ENCODE measurements around the gene ZBTB48.
"Not testable (repeated sequence)": the region's sequence is repeated elsewhere in the genome, so short reads cannot be mapped to it uniquely, and the experiment has no call there.

ZBTB48 gene

GRCh38 chr1:6579374-6580118 lies at the start of gene ZBTB48:
Gene ZBTB48, plus strand, starts transcription at chr1:6579994. Its CDS starts 616 bp downstream, at chr1:6580610.
- DNase-seq (ENCODE audit: low spot score), result peak; percentile 97

- no peak for DNase-seq (ENCODE audit: low spot score)
Observed at GRCh38 chr1:6530504-6531160, 49.2 kb upstream of the ZBTB48 start.

DNA sequence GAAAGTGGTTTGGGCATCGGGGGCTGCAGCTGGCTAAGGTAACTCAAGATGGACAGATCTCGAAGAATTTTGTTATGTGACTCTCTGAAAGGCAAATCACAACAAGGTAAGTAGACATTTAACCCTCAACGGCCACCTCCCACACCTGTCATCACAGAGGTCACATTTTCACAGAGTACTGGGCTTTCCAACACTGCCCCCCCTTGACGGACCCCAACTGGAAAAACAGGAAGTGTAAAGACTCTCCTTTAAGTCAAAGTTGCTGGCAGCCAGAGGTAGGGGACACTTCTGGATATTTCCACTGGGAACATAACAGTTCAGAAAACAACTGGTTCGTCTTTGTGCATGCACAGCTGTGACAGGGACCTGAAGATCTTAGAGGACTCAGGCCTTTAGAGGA lies 47.8 kb upstream of the ZBTB48 start:
- no peak for DNase-seq (ENCODE audit: low spot score)

DNA sequence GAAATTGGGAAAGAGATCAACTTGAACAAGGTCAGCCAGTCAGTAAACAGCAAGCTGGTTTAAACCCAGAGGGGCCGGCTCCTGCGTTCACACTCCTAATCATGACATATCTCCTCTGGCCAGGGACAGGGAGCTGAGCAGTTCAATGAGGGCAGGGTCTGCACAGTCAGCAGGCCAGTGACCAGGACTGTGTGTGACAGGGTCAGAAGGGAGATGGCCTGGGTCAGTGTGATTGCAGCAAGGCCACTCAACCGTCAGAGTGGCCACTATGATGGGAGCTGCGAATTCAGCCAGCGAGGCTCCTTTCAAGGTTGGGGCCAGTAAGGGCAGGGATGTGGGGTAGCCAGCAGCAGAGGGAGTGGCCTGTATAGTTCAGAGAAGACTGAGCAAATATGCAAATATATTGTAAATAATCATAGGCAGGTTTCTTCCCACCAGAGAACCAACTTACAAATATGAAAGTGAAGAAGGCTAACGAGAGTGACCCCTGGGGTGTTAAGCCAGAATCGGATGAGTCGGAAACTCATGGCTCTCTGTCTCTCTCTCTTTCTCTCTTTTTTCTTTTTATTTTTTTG lies 45.5 kb upstream of the ZBTB48 start:
- no peak for DNase-seq (ENCODE audit: low spot score)

DNA sequence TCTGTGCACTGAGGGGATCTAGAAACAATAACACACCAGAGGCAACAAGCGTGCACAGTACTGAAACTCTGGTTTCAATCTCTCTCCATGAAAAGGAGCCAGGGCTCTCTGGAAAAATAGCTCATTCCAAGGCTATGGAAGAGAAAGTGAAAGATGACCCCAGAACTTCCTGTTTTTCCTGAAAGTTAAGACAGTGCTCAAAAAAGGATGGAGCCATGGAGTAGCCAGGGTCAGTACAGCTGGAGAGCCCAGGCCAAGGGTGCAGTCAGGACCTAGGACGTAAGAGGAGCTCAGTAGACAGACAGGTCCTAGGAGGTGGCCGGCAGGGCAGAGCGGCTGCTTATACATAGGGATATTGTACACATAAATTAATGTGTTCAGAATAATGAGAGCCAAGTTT lies 44.6 kb upstream of the ZBTB48 start:
- no peak for DNase-seq (ENCODE audit: low spot score)

DNA sequence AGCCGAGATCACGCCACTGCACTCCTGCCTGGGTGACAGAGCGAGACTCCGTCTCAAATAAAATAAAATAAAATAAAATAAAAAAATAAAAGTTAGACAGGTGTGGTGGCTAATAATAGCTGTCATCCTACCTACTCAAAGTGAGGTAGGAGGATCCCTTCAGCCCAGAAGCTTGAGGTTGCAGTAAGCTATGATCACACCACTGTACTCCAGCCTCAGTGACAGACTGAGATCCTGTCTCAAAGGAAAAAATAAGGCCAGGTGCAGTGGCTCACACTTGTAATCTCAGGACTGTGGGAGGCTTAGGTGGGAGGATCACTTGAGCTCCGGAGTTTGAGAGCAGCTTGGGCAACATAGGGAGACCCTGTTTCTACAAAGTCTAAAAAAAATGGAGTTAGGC lies 43.5 kb upstream of the ZBTB48 start:
- no peak for DNase-seq (ENCODE audit: low spot score)

DNA sequence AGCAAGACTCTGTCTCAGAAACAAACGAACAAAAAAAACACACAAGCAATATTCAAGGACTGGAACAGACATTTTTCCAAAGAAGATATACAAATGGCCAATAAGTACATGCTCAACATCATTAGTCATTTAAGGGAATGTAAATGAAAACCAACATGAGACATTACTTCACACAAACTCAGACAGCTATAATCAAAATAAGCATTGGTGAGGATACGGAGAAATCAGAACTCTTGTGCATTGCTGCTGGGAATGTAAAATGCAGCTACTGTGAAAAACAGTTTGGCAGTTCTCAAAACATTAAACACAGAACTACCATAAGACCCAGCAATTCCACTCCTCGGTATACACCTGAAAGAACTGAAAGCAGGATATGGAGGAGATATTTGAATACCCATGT lies 40.8 kb upstream of the ZBTB48 start:
- no peak for DNase-seq (ENCODE audit: low spot score)

- no peak for DNase-seq (ENCODE audit: low spot score)
Observed at GRCh38 chr1:6544831-6545230, 35.0 kb upstream of the ZBTB48 start.

DNA sequence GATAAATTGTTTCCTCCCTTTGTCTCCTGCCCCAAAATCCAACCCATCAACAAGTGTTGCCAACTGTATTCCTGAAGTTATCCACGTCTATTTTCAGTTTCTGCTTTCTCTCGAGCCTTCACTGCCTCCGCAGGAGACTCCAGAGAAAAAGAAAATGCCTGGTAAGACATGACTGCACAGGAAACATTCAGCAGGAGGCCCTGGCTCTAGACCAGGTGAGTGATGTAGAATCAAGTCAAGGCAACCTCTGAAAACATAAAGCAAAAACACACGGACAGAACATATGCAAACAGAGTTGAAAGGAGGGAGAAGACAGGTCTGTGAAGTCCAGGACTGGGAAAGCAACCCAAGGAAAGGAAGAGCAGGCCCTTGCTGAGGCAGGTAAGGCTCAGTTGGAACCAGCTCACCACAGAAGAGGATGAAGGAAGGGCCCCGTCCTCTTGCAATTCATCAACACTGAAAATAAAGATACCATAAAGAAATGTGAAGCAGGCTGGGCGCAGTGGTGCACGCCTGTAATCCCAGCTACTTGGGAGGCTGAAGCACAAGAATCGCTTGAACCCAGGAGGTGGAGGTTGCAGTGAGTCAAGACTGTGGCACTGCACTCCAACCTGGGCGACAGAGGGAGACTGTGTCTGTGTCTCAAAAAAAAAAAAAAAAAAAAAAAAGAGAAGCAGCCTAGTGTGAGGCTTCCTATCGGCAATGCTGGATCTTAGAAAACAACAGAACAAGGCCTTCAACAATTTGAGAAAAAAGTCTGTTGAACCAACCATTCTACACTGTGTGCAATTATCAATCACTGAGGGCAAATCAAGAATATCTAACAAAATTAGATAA lies 34.3 kb upstream of the ZBTB48 start:
- DNase-seq (ENCODE audit: low spot score), result no peak

GRCh38 chr1:6546326-6546725 lies 33.5 kb upstream of the ZBTB48 start:
- DNase-seq (ENCODE audit: low spot score), result no peak

- peak; percentile 32 for DNase-seq (ENCODE audit: low spot score)
Observed at GRCh38 chr1:6547301-6547700, 32.5 kb upstream of the ZBTB48 start.

DNA sequence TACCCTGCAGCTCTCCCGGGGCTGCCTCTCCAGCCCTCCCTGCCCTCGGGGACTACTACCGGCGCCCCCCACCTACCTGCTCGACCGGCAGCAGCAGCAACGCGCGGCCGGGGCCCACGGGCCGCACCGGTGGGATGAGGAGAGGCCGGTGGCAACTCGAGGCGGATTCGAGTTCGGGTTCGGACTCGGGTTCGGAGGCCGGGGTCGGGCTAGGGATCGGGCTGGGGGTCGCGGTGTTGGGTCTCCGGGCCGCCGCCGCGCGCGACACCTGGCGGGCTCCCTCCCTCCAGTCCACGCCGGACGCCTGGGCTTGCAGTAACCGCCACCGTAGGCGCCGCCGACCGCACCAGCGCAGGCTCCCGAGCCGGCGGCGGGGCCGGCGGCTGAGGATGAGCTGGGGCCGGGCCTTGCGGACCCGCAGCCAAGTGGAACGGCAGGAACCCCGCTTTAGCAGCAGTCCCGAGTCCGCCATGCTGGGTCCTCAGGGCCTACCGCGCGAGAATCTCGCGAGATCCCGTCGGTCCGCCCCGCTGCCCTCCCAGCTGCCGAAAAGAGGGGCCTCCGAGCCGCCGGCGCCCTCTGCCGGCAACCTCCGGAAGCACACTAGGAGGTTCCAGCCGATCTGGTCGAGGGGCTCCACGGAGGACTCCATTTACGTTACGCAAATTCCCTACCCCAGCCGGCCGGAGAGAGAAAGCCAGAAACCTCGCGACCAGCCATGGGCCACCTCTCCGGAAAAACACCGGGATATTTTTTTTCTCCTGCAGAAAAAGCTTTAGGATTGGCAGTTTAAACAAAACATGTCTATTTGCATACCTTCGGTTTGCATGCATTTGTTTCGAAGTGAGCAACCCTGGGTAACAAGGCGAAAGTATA lies 25.5 kb upstream of the ZBTB48 start, which contains the start of gene NOL9:
Gene NOL9 (minus strand): TSS at position 483 of the 876 bp plus-strand sequence. CDS start 11 bp downstream, at position 472.
- peak; percentile 89 for DNase-seq (ENCODE audit: low spot score)

- DNase-seq (ENCODE audit: low spot score), result no peak
Observed at GRCh38 chr1:6554907-6555778, 24.7 kb upstream of the ZBTB48 start, which contains the start of gene TAS1R1. Gene TAS1R1, plus strand, starts transcription at chr1:6555307. Its CDS starts 67 bp downstream, at chr1:6555374.

DNA sequence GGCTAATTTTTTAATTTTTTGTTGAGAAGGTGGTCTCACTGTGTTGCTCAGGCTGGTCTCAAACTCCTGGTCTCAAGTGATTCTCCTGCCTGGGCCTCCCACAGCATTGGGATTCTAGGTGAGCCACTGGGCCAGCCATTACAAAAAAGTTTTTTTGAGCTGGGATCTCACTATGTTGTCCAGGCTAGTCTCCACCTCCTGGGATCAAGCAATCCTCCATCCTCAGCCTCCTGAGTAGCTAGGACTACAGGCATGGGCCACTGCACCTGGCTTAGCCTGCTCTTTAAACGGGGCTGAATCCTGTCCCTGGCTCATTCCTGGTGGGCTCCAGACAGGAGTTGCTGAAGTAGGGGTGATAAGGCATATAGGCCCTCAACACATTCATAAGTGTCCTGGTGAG lies 22.2 kb upstream of the ZBTB48 start:
- no peak for DNase-seq (ENCODE audit: low spot score)

DNA sequence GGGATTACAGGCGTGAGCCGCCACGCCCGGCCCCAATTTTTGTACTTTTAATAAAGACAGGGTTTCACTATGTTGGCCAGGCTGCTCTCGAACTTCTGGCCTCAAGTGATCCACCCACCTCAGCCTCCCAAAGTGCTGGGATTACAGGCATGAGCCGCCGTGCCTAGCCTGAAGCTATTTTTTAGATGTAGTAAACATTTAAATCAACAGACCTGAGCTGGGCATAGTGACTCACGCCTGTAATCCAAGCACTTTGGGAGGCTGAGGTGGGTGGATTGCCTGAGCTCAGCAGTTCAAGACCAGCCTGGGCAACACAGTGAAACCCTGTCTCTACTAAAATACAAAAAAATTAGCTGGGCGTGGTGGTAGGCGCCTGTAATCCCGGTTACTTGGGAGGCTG lies 20.6 kb upstream of the ZBTB48 start:
- not testable (repeated sequence) for DNase-seq (ENCODE audit: low spot score)

DNA sequence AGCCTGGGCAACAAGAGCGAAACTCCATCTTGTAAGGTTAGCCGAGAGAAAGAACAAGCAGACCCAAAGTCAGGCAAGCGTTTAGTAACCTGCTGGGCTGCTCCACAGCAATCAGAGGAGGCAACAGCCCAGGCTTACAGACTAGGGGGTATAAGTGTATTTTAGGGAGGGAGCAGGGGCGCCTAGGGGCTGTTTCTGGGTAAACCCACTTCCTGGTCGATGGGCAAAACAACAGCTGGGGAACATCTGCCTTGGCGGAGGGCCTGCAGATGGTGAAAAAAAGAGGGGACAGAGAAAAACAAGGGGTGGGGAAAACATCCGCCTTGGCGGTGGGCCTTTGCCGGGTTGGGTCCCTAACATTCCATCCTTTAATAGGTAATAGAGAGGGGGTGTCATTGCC lies 19.5 kb upstream of the ZBTB48 start:
- no peak for DNase-seq (ENCODE audit: low spot score)

GRCh38 chr1:6569033-6569432 lies 10.8 kb upstream of the ZBTB48 start:
- DNase-seq (ENCODE audit: low spot score), result no peak

DNA sequence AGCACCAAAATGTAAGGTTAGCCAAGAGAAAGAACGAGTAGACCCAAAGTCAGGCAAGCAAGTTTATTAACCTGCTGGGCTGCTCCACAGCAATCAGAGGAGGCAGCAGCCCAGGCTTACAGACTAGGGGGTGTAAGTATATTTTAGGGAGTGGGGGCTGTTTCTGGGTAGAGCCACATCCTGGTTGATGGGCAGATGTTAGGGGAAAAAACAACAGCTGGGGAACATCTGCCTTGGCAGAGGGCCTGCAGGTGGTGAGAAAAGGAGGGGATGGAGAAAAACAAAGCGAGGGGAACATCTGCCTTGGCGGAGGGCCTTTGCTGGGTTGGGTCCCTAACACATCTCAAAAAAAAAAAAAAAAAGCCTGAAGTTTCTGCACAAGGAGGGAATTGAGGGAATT lies 9.7 kb upstream of the ZBTB48 start:
- DNase-seq (ENCODE audit: low spot score), result no peak

DNA sequence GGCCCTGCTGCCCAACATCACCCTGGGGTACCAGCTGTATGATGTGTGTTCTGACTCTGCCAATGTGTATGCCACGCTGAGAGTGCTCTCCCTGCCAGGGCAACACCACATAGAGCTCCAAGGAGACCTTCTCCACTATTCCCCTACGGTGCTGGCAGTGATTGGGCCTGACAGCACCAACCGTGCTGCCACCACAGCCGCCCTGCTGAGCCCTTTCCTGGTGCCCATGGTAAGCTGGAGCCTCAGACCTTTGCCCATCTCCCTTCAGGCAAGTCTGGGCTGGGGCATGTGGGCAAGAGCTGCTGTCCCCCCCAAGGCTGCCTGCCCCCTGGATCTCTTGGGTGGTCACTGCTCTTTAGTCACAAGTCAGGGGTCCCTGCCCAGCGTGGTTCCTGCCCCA lies 8.8 kb upstream of the ZBTB48 start:
- DNase-seq (ENCODE audit: low spot score), result no peak

- DNase-seq (ENCODE audit: low spot score), result no peak
Observed at GRCh38 chr1:6572653-6573383, 7.0 kb upstream of the ZBTB48 start.

Measured in RKO (cell line).